Activated CD8-positive, alpha-beta memory T cell treated with anti-CD3 and anti-CD28 coated beads, Interleukin-2, amount 50 U/mL, for 48 hours (primary cell): Measurements from ENCODE around the gene SELENON.

ENCODE experiments used
- DNase-seq: peaks from one replicate; pipeline ENCODE4 v3.0.0-alpha.2; 2020

SELENON gene

GRCh38 chr1:25795211-25795610 lies 4.8 kb upstream of the SELENON start:
- no peak for DNase-seq

DNA sequence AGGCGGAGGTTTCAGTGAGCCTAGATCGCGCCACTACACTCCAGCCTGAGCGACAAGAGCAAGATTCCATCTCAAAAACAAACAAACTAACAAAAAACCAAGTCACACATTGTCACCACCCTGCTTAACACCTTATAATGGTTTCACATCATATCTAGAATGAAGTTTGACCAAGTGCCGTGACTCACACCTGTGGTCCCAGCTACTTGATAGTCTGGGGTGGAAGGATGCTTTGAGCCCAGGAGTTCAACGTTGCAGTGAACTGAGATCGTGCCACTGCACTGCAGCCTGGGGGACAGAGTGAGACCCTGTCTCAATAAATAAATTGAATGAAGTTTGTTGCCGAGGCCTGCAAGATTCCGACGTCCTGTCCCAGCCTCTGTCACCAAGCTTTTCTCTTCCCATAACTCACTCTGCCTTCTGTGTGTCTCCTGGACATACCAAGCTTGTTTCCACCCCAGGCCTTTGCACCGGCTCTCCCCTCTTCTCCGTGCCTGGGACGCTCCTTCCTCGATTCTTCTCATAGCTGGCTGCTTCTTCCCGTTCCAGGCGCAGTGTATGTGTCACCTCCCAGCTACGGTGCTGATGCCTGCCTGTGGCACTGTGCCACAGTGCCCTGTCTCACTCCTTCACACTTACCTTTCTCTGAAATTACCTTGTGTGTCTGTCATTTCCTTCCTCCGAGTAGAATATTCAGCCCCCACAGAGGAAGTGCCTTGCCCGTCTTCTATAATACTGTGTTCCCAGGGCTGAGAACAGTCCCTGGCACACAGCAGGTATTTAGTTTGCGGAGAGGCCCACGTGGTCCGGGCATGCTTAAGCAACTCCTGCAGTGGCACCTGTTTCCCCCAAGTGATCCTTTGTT lies 3.8 kb upstream of the SELENON start:
- no peak for DNase-seq

DNA sequence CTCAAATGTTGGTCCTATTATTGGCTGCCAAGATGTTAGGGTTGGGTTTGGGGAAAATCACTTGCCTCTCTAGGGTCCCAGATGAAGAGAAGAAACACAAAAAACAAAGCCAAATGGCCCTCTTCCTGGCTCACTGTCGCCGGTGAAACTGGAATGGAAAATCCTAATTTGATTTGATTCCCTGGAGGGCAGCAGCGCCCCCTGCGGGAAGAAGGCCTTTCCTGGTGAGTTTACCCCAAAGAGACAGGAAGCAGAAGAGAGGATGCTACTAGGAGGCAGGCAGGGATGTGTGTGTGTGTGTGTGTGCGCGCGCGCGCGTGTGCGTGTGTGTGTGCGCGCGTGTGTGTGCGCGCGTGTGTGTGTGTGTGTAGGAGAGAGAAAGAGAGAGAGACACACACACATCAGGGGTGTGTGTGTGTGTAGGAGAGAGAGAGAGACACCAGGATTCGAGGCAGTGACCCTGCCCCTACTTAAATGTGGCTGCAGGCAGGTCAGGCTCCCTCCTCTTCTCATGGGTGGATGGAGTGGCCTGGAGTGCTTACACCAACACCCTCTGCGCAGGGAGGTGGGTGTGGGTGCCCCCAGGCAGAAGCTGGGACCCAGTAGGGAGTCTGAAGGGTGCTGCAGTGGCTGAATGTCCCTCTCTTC lies 3.1 kb upstream of the SELENON start:
- DNase-seq, result peak; percentile 93

GRCh38 chr1:25797939-25798338 lies 2.1 kb upstream of the SELENON start:
- no peak for DNase-seq

DNA sequence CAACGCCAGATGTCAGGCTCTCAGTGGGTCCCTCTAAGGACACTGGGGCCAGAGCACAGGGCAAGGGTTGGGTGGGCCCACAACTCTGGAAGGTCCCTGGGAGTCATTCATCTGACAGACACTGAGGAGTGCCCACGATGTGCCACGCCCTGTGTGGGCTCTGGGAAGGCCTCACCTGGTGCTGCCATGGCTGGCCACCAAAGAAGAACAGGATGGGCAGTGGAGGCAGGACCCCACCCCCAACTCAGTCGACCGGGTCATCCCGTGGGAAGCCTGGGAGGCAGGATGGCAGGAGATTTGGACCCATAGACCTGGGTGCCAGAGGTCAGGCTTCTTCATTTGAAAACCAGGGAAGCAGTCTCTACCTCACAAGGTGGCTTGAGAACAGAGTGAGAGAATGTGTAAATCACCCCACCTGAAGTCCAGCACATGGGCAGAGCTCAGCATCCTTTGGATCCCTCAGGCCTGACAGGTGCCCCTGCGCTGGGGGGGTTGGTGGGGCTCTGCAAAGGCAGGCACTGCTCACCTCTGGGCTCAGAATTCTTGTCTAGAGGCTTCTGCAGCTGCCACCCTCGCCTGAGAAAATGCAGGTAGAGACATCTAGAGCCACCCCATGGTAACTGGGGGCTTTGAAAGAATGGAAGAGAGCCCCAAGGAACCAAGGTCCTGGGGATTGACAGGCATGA lies 1.2 kb upstream of the SELENON start:
- no peak for DNase-seq

DNA sequence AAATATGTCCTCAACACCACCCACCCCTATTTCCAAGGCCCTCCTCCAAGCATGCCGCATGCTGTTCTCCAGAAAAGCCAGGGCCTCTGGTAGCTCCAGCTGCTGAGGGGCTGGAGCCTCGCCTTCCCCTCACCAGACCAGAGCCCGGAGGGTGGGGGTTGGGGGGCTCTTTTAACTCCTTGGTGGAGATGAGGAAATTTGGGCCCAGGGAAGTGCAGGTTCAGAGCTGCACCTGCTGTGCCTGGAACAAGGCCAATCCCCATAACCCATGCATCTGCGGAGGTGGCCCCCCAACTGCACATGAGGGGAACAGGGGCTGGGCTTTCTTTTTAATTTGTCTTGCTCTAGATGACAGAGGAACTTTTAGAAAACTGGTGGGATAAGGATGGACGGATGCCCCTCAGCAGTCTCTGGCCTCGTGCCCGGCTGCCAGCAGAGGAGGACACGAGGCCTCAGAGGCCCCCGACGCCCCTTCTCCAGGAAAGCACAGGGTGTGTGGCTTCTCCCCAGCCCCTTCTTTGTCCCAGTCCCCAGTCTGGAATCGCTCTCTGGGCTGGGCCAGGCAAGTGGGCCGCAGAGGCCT lies 550 bp upstream of the SELENON start:
- DNase-seq, result no peak

DNA sequence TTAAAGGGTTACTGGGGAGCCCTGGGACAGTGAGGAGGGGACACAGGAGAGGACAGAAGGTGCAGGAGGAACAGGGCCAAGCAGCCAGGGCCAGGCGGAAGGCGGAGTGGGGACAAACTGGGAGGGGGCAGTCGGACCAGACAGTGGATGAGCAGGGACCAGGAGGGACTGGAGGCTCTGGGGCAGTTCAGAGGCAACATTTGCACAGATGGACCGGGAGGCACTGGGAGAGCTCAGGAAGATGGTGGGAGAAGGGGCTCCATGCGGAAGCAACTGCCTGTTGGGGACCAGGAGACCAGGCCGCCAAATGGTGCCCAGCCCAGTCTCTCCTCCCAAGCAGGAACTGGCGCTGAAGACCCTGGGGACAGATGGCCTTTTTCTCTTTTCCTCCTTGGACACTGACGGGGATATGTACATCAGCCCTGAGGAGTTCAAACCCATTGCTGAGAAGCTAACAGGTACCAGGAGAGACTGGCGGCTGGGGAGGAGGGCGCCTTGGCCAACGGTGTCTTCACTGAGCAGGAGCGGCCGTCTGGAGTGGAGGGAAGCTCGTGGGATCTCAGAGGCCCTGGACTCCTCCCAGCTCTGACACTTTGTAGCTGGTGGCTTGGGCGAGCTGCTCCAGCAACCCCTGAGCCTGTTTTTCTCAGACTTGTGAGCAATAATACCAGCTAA lies 847 bp downstream of the SELENON start:
- no peak for DNase-seq

- no peak for DNase-seq
Measured at GRCh38 chr1:25802915-25803314, 2.9 kb downstream of the SELENON start.

DNA sequence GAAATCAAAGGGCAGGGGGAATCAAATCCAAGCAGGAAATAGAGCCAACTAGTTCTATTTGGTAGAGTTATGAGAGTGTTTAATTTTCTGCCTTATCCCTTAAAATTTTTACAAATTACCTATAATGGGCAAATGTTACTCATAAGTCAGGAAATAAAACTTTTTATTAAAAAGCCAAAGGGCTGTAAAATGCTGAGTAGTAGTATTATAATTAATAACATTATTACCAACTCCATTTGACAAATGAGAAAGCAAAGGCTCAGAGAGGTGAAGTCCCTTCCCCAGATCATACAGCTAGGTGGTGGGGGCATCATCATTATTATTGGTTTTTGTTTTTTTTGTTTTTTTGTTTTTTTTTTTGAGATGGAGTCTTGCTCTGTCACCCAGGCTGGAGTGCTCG lies 3.4 kb downstream of the SELENON start:
- DNase-seq, result no peak

DNA sequence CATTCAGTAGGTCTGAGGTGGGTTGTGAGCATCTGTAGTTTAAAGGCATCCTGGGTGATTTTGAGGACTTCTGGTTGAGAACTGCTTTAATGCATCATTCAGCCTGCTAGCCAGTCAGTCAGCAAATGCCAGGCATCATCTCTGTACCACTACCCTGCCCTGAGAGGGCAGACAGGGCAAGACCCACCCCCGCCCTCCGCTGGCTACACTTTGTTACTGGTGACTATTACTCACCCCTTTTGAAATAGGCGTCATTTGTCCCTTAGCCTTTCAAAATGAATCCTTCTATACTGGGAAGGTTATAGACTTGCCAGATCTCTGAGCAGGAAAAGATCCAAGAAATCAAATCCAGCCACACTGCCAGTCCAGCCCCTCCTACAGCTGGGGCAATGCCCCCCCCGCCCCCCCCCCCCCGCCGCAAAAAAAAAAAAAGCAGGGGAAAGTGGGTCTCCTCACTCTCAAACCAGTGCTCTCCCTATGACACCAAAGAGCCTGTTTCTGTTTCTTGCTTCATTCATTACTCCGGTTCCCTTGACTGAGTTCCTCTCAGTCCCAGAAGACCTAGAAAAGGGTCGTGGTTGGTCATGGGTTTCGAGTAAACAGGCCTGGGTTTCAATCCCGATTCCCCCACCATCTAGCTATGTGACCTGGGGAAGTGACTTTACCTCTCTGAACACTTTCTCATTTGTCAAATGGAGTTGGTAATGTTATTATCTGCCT lies 4.4 kb downstream of the SELENON start:
- DNase-seq, result no peak

DNA sequence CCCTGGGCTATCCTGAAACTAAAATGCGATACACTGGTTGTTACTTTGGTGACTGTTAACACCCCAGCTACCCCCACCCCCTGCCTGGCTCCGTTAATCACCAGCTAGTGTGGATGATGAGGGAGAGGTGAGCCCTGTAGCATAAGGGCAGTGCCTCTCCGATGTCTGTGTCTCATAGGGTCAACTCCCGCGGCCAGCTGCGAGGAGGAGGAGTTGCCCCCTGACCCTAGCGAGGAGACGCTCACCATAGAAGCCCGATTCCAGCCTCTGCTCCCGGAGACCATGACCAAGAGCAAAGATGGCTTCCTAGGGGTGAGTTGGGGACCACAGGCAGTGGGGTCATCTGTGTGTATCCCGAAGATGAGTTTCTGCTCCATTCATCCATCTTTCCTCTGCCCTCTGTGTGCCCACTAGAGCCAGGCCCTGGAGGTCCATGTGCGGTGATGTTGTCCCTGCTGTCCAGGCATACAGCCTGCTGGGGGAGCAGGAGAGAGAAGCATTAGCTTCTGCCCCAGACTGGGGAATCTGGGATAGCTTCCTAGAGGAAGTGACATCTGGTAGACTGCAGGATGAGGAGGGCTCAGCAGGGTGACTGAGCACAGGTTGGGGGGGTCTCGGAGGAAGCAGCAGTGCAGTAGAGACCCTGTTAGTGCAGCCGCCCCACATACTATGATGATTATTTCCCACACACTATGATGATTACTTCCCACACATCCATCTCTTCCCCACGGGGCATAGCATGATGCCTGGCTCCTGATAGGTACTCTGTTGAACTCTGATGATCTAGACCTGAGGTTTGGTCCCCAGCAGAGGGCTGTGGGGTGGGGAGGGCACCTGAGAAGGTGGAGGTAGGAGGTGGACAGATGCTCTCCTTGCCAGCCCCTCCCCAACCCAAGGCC lies 5.2 kb downstream of the SELENON start:
- no peak for DNase-seq

- no peak for DNase-seq
Measured at GRCh38 chr1:25805863-25806225, 5.9 kb downstream of the SELENON start.

DNA sequence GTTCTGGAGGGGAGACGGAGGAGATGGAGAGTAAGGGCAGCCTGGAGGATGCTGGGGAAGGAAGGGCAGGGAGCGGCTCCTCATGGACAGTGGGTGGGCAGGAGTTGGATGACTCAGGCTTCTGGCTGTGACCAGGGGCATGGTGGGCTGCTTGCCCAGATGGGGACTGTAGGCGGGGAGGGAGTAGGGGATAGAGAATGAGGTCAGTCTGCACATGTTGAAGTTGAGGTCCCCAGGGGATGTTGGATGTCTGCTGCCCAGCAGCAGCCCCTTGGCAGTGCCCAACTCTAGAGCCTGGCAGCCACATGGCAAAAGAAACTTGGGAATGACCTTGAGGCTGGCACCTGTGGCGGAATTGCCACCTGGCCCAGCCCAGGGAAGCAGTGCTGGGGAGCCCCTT lies 6.4 kb downstream of the SELENON start:
- no peak for DNase-seq

DNA sequence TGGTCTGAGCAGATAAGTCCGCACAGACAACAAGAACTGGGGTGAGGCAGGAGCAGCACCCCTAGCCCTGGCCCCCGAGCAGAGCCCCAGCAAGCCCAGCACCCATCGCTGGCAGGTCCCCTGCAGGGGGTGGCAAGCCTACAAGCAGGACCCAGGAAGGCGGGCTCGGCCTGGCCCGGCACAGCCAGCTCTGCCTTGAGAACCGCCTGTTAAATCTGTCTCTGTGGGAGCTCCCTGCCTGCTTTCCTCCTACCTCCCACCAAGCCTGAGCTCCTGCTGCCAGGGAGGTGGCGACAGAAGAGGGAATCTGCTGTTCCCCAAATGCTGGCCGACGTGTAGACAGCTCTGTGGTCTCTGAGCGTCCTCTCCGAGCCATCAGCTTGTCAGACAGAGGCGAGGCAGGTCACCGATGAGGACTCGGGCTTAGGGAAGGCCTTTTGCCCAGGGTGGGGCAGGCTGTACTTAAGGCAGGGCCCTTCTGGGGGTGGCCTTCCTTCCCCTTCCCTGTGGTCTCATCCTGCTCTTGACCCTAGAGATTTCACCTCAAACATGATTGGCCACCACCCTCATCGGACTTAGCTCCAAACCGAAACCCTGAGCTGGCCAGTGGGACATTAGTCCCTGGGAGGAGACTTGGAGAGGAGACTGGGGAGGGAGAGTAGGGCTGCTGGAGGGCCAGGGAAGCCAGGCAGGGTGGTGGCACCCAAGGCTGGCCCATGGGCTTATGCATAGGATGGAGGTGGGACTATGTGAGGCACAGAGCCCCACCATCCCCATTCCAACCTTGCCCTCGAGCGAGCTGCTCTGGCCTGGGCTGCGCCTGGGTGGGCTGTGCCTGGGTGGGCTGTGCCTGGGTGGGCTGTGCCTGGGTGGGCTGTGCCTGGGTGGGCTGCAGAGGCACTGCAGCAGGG lies 7.7 kb downstream of the SELENON start:
- DNase-seq, result no peak

DNA sequence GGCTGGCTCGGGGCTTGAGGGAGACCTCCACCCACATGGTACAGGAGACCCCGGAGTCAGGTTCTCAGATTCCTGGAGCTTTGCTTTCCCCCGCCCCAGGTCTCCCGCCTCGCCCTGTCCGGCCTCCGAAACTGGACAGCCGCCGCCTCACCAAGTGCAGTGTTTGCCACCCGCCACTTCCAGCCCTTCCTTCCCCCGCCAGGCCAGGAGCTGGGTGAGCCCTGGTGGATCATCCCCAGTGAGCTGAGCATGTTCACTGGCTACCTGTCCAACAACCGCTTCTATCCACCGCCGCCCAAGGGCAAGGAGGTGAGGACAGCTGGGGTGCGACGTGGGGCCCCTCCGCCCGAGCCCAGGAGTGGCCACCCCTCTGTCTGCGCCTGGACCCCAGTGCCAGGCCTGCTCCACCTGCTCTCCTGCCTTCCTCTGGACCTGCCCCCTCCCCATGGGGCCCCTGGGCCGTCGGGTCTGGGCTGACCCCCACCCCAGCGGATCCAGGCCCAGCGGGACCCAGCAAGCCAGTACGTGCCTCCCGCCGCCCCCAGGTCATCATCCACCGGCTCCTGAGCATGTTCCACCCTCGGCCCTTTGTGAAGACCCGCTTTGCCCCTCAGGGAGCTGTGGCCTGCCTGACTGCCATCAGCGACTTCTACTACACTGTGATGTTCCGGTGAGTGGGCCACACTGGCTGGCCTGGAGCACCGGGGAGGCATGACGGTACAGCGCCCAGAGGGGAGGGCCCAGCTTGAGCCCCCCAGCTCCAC lies 8.7 kb downstream of the SELENON start:
- no peak for DNase-seq

DNA sequence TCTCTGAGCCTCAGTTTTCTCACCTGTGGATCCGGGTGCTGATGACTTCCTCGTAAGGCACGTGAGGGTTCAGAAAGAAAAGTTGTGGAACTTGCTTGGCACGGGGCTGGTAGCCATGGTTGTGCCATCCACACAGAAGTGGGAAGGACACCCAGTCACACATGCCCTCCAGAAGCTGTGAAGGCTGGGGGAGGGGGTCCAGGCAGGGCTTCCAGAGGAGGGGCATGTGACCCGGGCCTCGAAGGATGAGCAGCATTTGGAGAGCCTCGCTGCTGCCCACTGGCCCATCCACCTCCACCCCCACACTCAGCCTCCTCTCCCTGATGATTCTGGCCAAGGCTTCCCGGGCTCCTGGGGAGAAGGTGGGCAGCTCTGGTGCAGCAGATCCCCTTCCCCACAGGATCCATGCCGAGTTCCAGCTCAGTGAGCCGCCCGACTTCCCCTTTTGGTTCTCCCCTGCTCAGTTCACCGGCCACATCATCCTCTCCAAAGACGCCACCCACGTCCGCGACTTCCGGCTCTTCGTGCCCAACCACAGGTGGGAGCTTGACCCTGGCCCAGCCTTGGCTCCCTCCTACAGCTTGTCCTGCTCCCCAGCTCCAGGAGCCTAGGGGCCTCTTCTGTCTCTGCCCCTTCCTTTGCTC lies 9.4 kb downstream of the SELENON start:
- DNase-seq, result no peak

GRCh38 chr1:25809929-25810328 lies 9.9 kb downstream of the SELENON start:
- DNase-seq, result no peak

DNA sequence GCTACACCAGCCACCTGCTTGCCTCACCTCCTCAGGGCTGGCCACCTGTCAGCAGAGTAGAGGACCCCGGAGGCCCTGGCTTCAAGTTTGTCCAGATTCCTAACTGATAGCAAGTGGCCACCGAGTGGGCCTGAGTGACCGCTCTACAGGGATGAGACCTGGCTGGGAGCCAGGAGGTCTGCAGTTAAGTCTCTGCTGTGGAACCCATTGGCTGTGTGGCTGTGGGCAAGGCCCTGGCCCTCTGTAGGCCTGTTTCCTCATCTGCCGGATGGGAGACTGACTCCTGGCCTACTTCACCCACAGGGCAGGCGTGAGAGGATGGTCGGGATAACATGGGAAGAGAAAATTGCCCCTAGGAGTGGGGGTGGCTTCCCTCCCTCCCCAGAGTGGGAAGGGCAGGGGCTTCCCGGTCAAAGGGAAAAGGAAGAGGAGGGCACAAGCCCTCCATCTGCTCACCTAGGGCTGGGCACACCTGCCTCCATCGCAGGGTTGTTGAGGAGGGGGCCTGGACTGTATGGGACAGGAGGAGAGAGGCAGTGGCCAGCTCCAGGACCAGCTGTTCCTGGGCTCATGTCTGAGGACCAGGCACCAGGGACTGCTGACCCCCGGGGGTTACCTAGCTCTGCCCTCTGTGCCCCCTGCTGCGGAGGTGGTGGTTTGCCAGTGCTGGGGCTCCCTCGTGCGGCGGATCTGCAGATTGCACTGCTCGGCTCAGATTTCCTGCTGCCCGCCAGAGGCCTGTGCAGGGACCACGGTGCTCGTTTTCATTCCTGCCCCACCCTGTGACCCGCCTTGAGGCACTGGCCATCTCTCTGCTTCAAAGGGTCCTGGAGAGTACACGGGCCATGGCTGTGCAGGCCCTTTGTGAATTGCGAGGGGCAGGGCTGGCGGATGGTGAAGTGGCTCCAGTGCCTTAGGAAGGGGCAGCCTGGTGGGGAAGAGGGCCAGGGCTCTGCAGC lies 10.6 kb downstream of the SELENON start:
- DNase-seq, result peak; percentile 94
